ENCODE results near the gene SC5D. TPM values are rescaled to one million over a fixed set of nuclear protein-coding genes. Genes with fewer than 3 reads are reported as not detected.

SC5D gene
- total RNA-seq, 1 experiment from 2014 or later, result 25.9 TPM

DNA sequence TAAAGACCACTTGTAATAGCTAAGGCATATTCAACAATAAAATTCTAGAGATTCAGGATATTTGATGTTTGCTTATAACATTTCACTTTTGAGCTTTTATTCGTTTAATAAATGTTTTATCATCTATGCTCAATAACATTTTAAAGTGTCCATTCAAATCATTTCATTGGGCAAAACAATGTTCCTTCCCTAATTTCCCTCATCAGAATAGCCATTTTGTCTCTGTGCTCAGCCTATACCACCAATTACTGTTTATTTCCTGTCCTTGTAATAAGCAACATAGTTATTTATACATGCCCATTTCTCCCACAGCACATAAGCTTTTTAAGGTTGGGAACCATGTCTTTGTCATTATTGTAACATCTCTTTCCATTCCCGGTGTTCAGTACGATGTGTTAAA, 1.3 kb upstream of the SC5D start:
- intact Hi-C loops (cut with micrococcal nuclease), result loop anchor here (10.0 kb wide), 1 partner anchor 913 kb away; no protein-coding TSS in a partner anchor
- no TSS peak for BruUV-seq (replicated peaks)
- H3K9me3 Mint-ChIP-seq (ENCODE audit: unreplicated experiment), result no peaks in the 10 kb centered on the region
- no peaks in the 10 kb centered on the region for H3K27me3 Mint-ChIP-seq (ENCODE audit: insufficient read depth, unreplicated experiment)
- peaks cover 25% of the 10 kb centered on the region for H3K4me1 Mint-ChIP-seq (ENCODE audit: insufficient read depth, unreplicated experiment)
- no peak for DNase-seq (ENCODE audit: unreplicated experiment)
- no peak overlapping the region for H3K27ac Mint-ChIP-seq (ENCODE audit: low read depth, unreplicated experiment)
- TF ChIP-seq, protein P1, sequence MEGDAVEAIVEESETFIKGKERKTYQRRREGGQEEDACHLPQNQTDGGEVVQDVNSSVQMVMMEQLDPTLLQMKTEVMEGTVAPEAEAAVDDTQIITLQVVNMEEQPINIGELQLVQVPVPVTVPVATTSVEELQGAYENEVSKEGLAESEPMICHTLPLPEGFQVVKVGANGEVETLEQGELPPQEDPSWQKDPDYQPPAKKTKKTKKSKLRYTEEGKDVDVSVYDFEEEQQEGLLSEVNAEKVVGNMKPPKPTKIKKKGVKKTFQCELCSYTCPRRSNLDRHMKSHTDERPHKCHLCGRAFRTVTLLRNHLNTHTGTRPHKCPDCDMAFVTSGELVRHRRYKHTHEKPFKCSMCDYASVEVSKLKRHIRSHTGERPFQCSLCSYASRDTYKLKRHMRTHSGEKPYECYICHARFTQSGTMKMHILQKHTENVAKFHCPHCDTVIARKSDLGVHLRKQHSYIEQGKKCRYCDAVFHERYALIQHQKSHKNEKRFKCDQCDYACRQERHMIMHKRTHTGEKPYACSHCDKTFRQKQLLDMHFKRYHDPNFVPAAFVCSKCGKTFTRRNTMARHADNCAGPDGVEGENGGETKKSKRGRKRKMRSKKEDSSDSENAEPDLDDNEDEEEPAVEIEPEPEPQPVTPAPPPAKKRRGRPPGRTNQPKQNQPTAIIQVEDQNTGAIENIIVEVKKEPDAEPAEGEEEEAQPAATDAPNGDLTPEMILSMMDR (IDR thresholded peaks at IDR 0.05; ENCODE audit: unreplicated experiment), result no peak
- H3K36me3 Mint-ChIP-seq (ENCODE audit: insufficient read depth, unreplicated experiment), result peaks cover 5% of the 10 kb centered on the region
- no peak overlapping the region for H3K4me3 Mint-ChIP-seq (ENCODE audit: unreplicated experiment)
- POLR2A ChIA-PET, result interaction anchor here (1.1 to 1.2 kb wide), 2 partner anchors 9 to 10 kb away, joined by 3 to 4 read pairs; no protein-coding TSS in a partner anchor
- CTCF ChIA-PET, result interaction anchor here (1.1 kb wide), 1 partner anchor 24 kb away, joined by 3 read pairs; no protein-coding TSS in a partner anchor

DNA sequence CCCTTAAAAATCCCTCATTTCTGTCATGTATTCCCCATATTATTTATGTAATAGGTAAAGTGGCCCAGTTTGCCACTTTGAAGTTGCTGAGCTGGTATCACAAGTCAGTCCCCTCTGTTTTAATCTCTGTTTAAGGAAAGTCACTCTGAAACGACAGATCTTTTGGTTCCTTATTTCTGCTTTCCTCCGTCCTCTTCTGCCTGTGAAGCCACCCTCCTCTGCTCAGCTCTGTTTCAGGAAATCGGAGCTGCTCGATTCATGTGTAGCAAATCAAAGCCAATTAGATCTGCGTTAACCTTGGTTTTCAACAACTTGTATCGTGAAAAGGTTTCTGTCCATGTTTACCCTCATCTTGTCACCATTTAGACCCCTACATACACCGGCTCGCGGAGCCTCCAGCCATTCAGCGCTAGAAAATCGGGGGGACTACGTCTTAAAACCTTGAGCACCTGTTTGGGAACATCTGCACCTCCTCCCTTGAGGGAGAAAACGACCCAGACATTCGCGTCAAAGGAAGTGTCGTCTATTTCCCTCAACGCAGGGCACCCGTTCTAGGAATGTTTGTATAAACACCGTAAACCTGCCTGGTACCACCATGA, 576 bp upstream of the SC5D start:
- TF ChIP-seq, protein P1 (IDR thresholded peaks at IDR 0.05; ENCODE audit: unreplicated experiment), result no peak
- TSS peak; percentile 66 for BruUV-seq (replicated peaks)
- Mint-ChIP-seq H3K9me3 (ENCODE audit: unreplicated experiment) (no peaks in the 10 kb centered on the region), H3K36me3 (ENCODE audit: insufficient read depth, unreplicated experiment) (peaks cover 5% of the 10 kb centered on the region), H3K27me3 (ENCODE audit: insufficient read depth, unreplicated experiment) (no peaks in the 10 kb centered on the region), H3K4me3 (ENCODE audit: unreplicated experiment) (peak overlapping the region; percentile 94), H3K4me1 (ENCODE audit: insufficient read depth, unreplicated experiment) (peaks cover 27% of the 10 kb centered on the region), H3K27ac (ENCODE audit: low read depth, unreplicated experiment) (peak overlapping the region; percentile 93)
- no peak for DNase-seq (ENCODE audit: unreplicated experiment)
- ChIA-PET POLR2A (interaction anchor here (0.6 to 1.2 kb wide), 8 partner anchors 9 to 1918 kb away, joined by 3 to 10 read pairs (median 4); no protein-coding TSS in a partner anchor), CTCF (interaction anchor here (0.8 to 1.1 kb wide), 2 partner anchors 10 to 23 kb away, joined by 3 to 4 read pairs; no protein-coding TSS in a partner anchor)
- intact Hi-C loops (cut with micrococcal nuclease), result loop anchor here (1.0 to 10.0 kb wide), 2 partner anchors 43 to 913 kb away; no protein-coding TSS in a partner anchor

DNA sequence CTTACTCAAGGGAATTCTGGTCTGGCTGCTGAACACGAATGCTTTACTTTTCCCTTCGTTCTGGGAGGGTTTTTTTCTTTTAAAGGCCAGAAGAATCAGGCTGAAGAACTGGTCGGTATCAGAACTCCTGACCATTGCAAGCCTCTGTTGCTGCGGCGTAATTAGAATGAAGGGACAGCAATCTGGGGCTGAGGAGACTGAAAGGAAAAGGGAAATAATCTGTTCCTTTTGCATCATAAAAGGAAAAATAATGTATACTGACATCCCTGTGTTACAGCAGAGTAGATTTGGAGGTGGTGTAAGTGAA, 670 bp downstream of the SC5D start:
- H3K36me3 Mint-ChIP-seq (ENCODE audit: insufficient read depth, unreplicated experiment), result peaks cover 5% of the 10 kb centered on the region
- no TSS peak for BruUV-seq (replicated peaks)
- peaks cover 27% of the 10 kb centered on the region for H3K4me1 Mint-ChIP-seq (ENCODE audit: insufficient read depth, unreplicated experiment)
- H3K4me3 Mint-ChIP-seq (ENCODE audit: unreplicated experiment), result peak overlapping the region; percentile 94
- CTCF ChIA-PET, result interaction anchor here (0.6 to 1.4 kb wide), 2 partner anchors 25 to 1213 kb away, joined by 3 read pairs; no protein-coding TSS in a partner anchor
- no peak for DNase-seq (ENCODE audit: unreplicated experiment)
- POLR2A ChIA-PET, result interaction anchor here (0.6 to 2.0 kb wide), 6 partner anchors 10 to 864 kb away, joined by 3 to 8 read pairs (median 4); no protein-coding TSS in a partner anchor
- TF ChIP-seq, protein P1 (IDR thresholded peaks at IDR 0.05; ENCODE audit: unreplicated experiment), result no peak
- intact Hi-C loops (cut with micrococcal nuclease), result loop anchor here (10.0 kb wide), 1 partner anchor 912 kb away; no protein-coding TSS in a partner anchor
- no peaks in the 10 kb centered on the region for H3K27me3 Mint-ChIP-seq (ENCODE audit: insufficient read depth, unreplicated experiment)
- H3K27ac Mint-ChIP-seq (ENCODE audit: low read depth, unreplicated experiment), result peak overlapping the region; percentile 93
- no peaks in the 10 kb centered on the region for H3K9me3 Mint-ChIP-seq (ENCODE audit: unreplicated experiment)

DNA sequence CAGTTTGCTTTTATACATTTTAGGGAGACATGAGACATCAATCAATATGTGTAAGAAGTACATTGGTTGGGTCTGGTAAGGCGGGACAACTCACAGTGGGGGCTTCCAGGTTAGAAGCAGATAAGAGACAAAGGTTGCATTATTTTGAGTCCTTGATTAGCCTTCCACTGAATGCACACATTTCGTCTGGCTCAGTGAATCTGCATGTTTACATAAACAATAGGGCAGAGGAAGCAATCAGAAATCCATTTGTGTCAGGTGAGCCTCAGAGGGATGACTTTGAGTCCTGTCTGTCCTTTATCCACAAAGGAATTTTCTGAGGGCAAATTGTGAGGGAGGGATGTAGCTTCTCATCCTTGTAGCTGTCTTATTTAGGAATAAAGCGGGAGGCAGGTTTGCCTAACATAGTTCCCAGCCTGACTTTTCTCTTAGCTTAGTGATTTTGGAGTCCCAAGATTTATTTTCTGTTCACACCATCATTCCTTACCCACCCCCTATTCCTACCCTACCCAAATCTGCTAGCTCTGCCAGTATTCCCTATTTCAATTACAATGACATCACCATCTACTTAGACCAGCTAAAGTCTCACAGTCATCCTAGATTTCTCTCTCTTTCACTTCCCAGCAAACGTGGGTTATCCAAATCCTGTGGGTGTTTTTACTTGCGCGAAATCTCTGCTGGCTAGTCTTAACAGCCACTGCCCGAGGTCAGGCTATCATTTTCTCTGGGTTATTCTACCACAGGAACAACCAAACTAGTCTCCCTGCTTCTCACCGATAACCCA, 2.9 kb downstream of the SC5D start:
- Mint-ChIP-seq H3K36me3 (ENCODE audit: insufficient read depth, unreplicated experiment) (peaks cover 11% of the 10 kb centered on the region), H3K9me3 (ENCODE audit: unreplicated experiment) (no peaks in the 10 kb centered on the region), H3K27me3 (ENCODE audit: insufficient read depth, unreplicated experiment) (no peaks in the 10 kb centered on the region), H3K4me3 (ENCODE audit: unreplicated experiment) (peak overlapping the region; percentile 94), H3K27ac (ENCODE audit: low read depth, unreplicated experiment) (peak overlapping the region; percentile 55), H3K4me1 (ENCODE audit: insufficient read depth, unreplicated experiment) (peaks cover 27% of the 10 kb centered on the region)
- no TSS peak for BruUV-seq (replicated peaks)
- intact Hi-C loops (cut with micrococcal nuclease), result loop anchor here (10.0 kb wide), 1 partner anchor 909 kb away; no protein-coding TSS in a partner anchor
- TF ChIP-seq, protein P1 (IDR thresholded peaks at IDR 0.05; ENCODE audit: unreplicated experiment), result no peak
- CTCF ChIA-PET, result interaction anchor here (0.6 to 0.7 kb wide), 2 partner anchors 23 to 583 kb away, joined by 3 to 4 read pairs; no protein-coding TSS in a partner anchor
- POLR2A ChIA-PET, result interaction anchor here (0.8 kb wide), 1 partner anchor 110 kb away, joined by 3 read pairs; no protein-coding TSS in a partner anchor
- DNase-seq (ENCODE audit: unreplicated experiment), result no peak
